HEK293 (cell line): Measurements from ENCODE around the gene RPL36A.

Experiments
- CTCF ChIA-PET: fragments of 350-600 bp; formaldehyde crosslinking; extraction: SDS; loops from one replicate; lab custom pipeline; 2021; ENCODE audit warnings: antibody characterized with exemption; lab: Yijun Ruan, JAX
- POLR2A ChIA-PET: fragments of 300-600 bp; formaldehyde crosslinking; extraction: SDS; loops from one replicate; lab custom pipeline; 2020; ENCODE audit warnings: antibody characterized with exemption, inconsistent platforms; lab: Yijun Ruan, JAX
- H3K27ac ChIP-seq: fragments of 200-500 bp; sonication (Bioruptor generic); 2 replicates; pipeline ENCODE4 v1.5.1; 2014; ENCODE audit warnings: low read depth, low read length, control low read depth, inconsistent platforms; ENCODE audit errors: extremely low read depth
- H3K36me3 ChIP-seq, 2 experiments: fragments of 200-500 bp in 1 of 2; sonication (Bioruptor generic) in 1 of 2; 1 replicate in 1 of 2; 2 replicates in 1 of 2; pipeline ENCODE4 v1.5.1; 2014 to 2017; ENCODE audit warnings: inconsistent platforms in 2 of 2, low read length in 2 of 2; ENCODE audit not compliant: control insufficient read depth in 2 of 2, insufficient read depth in 1 of 2
- H3K4me1 ChIP-seq: fragments of 200-500 bp; sonication (Bioruptor generic); 2 replicates; pipeline ENCODE4 v1.5.1; 2014; ENCODE audit warnings: mild to moderate bottlenecking, low read length, inconsistent platforms; ENCODE audit not compliant: control insufficient read depth, insufficient read depth
- H3K4me3 ChIP-seq: 2 replicates; pipeline ENCODE4 v1.5.1; 2011; ENCODE audit warnings: low read depth, mild to moderate bottlenecking, control low read depth, low read length, moderate library complexity
- H3K9me3 ChIP-seq: fragments of 200-500 bp; sonication (Bioruptor generic); 2 replicates; pipeline ENCODE4 v1.5.1; 2014; ENCODE audit warnings: low read depth, low read length, inconsistent platforms; ENCODE audit not compliant: control insufficient read depth, insufficient read depth
- BCL11A ChIP-seq: fragments of 450-650 bp; formaldehyde crosslinking; IDR thresholded peaks from 2 replicates; pipeline ENCODE4 v1.5.1; 2016; ENCODE audit warnings: low read depth, missing biosample characterization, missing genetic modification characterization
- MEIS1 ChIP-seq: sonication (generic); formaldehyde crosslinking; IDR thresholded peaks from 2 replicates; pipeline ENCODE4 v1.8.1; 2022; ENCODE audit warnings: missing genetic modification reagents, mild to moderate bottlenecking, borderline replicate concordance
- OVOL3 ChIP-seq: fragments of 450-650 bp; formaldehyde crosslinking; IDR thresholded peaks from 2 replicates; pipeline ENCODE4 v1.5.1; 2016; ENCODE audit warnings: missing biosample characterization, missing genetic modification characterization
- PRDM4 ChIP-seq: fragments of 450-650 bp; formaldehyde crosslinking; IDR thresholded peaks from 2 replicates; pipeline ENCODE4 v1.5.1; 2017; ENCODE audit warnings: missing biosample characterization, missing genetic modification characterization
- SP2 ChIP-seq: fragments of 450-650 bp; formaldehyde crosslinking; IDR thresholded peaks from 2 replicates; pipeline ENCODE4 v1.5.1; 2016; ENCODE audit warnings: missing biosample characterization, missing genetic modification characterization
- TCF7L2 ChIP-seq: IDR thresholded peaks from 2 replicates; pipeline ENCODE4 v1.6.1; 2011; ENCODE audit warnings: low read depth, mild to moderate bottlenecking, inconsistent platforms, low read length, moderate library complexity, borderline replicate concordance
- ZBTB1 ChIP-seq: fragments of 450-650 bp; formaldehyde crosslinking; IDR thresholded peaks from 2 replicates; pipeline ENCODE4 v1.5.1; 2016; ENCODE audit warnings: missing biosample characterization, missing genetic modification characterization
- ZBTB20 ChIP-seq: fragments of 450-650 bp; formaldehyde crosslinking; IDR thresholded peaks from 2 replicates; pipeline ENCODE4 v1.5.1; 2016; ENCODE audit warnings: missing biosample characterization, missing genetic modification characterization
- ZBTB49 ChIP-seq: fragments of 450-650 bp; formaldehyde crosslinking; IDR thresholded peaks from 2 replicates; pipeline ENCODE4 v1.5.1; 2016; ENCODE audit warnings: missing biosample characterization, missing genetic modification characterization, low read depth
- ZBTB7A ChIP-seq: fragments of 450-650 bp; formaldehyde crosslinking; IDR thresholded peaks from 2 replicates; pipeline ENCODE4 v1.5.1; 2016; ENCODE audit warnings: low read depth, missing biosample characterization, missing genetic modification characterization
- ZFHX2 ChIP-seq: fragments of 450-650 bp; formaldehyde crosslinking; conservative IDR thresholded peaks from 2 replicates; pipeline ENCODE4 v1.5.1; 2016; ENCODE audit warnings: missing biosample characterization, missing genetic modification characterization
- ZNF138 ChIP-seq: fragments of 450-650 bp; formaldehyde crosslinking; IDR thresholded peaks from 2 replicates; pipeline ENCODE4 v1.5.1; 2016; ENCODE audit warnings: missing biosample characterization, missing genetic modification characterization, borderline replicate concordance
- ZNF223 ChIP-seq: fragments of 450-650 bp; formaldehyde crosslinking; IDR thresholded peaks from 2 replicates; pipeline ENCODE4 v1.5.1; 2016; ENCODE audit warnings: missing biosample characterization, missing genetic modification characterization
- ZNF24 ChIP-seq: fragments of 450-650 bp; formaldehyde crosslinking; IDR thresholded peaks from 2 replicates; pipeline ENCODE4 v1.5.1; 2016; ENCODE audit warnings: missing biosample characterization, missing genetic modification characterization
- ZNF341 ChIP-seq: fragments of 450-650 bp; formaldehyde crosslinking; IDR thresholded peaks from 2 replicates; pipeline ENCODE4; 2016; ENCODE audit warnings: low read depth, missing biosample characterization, missing genetic modification characterization
- ZNF37A ChIP-seq: fragments of 450-650 bp; IDR thresholded peaks from 2 replicates; pipeline ENCODE4 v1.5.1; 2018; ENCODE audit warnings: missing biosample characterization, missing genetic modification characterization
- ZNF514 ChIP-seq: fragments of 450-650 bp; formaldehyde crosslinking; IDR thresholded peaks from 2 replicates; pipeline ENCODE4 v1.5.1; 2016; ENCODE audit warnings: missing biosample characterization, missing genetic modification characterization
- ZNF529 ChIP-seq: fragments of 450-650 bp; formaldehyde crosslinking; IDR thresholded peaks from 2 replicates; pipeline ENCODE4 v1.5.1; 2017; ENCODE audit warnings: missing genetic modification characterization, missing biosample characterization; ENCODE audit not compliant: insufficient replicate concordance
- ZNF580 ChIP-seq: fragments of 450-650 bp; formaldehyde crosslinking; IDR thresholded peaks from 2 replicates; pipeline ENCODE4 v1.5.1; 2016; ENCODE audit warnings: missing biosample characterization, missing genetic modification characterization
- ZNF768 ChIP-seq: fragments of 450-650 bp; formaldehyde crosslinking; IDR thresholded peaks from 2 replicates; pipeline ENCODE4 v1.5.1; 2018; ENCODE audit warnings: missing biosample characterization, mild to moderate bottlenecking, missing genetic modification characterization
- ZNF776 ChIP-seq: fragments of 450-650 bp; formaldehyde crosslinking; IDR thresholded peaks from 2 replicates; pipeline ENCODE4 v1.5.0; 2017; ENCODE audit warnings: missing biosample characterization, missing genetic modification characterization, borderline replicate concordance
- ZNF777 ChIP-seq: fragments of 450-650 bp; formaldehyde crosslinking; IDR thresholded peaks from 2 replicates; pipeline ENCODE4 v1.5.1; 2017; ENCODE audit warnings: missing biosample characterization, missing genetic modification characterization, borderline replicate concordance
- ZNF791 ChIP-seq: fragments of 450-650 bp; formaldehyde crosslinking; IDR thresholded peaks from 2 replicates; pipeline ENCODE4 v1.5.1; 2016; ENCODE audit warnings: missing biosample characterization, missing genetic modification characterization

Gene RPL36A

GRCh38 chrX:101388604-101389003 is 2.2 kb upstream of the RPL36A start:
- TF ChIP-seq ZNF24 (tag by site-specific recombination) (no peak), ZNF223 (tag by site-specific recombination) (no peak), ZBTB49 (no peak), ZBTB20 (tag by site-specific recombination) (no peak), ZNF777 (tag by site-specific recombination) (no peak), ZNF529 (tag by site-specific recombination) (no peak), ZBTB7A (no peak), MEIS1 (CRISPR knock-in tag) (no peak), ZFHX2 (tag by site-specific recombination) (no peak), ZNF791 (tag by site-specific recombination) (no peak), ZNF341 (tag by site-specific recombination) (no peak)
- H3K9me3 ChIP-seq: no peaks in the 10 kb centered on the region
- POLR2A ChIA-PET: no interaction called here
- no peak overlapping the region for H3K4me3 ChIP-seq
- CTCF ChIA-PET: interaction anchor here (1.0 to 2.0 kb wide), 2 partner anchors 14 to 31 kb away, joined by 4 to 10 read pairs; no protein-coding TSS in a partner anchor
- no peak overlapping the region for H3K27ac ChIP-seq
- peaks cover 10 to 25% of the 10 kb centered on the region in 2 experiments for H3K36me3 ChIP-seq
- no peaks in the 10 kb centered on the region for H3K4me1 ChIP-seq

- TF ChIP-seq ZNF514 (tag by site-specific recombination): no peak
- TF ChIP-seq ZNF776 (tag by site-specific recombination): no peak
- TF ChIP-seq TCF7L2: no peak
- TF ChIP-seq OVOL3 (tag by site-specific recombination): no peak
- TF ChIP-seq ZBTB1 (tag by site-specific recombination): no peak
- no peak for TF ChIP-seq SP2 (tag by site-specific recombination)
- TF ChIP-seq ZNF138 (tag by site-specific recombination): no peak
- no peak for TF ChIP-seq BCL11A
- no peak for TF ChIP-seq PRDM4 (tag by site-specific recombination)
- no peak for TF ChIP-seq ZNF580 (tag by site-specific recombination)
- TF ChIP-seq ZNF37A: no peak
- TF ChIP-seq ZNF768 (tag by site-specific recombination): no peak
- H3K36me3 ChIP-seq: peaks cover 41 to 48% of the 10 kb centered on the region in 2 experiments
- no peaks in the 10 kb centered on the region for H3K4me1 ChIP-seq
- peak overlapping the region; percentile 57 for H3K4me3 ChIP-seq
- peak overlapping the region; percentile 99 for H3K27ac ChIP-seq
- ChIA-PET CTCF (no interaction called here), POLR2A (interaction anchor here (0.6 to 2.4 kb wide), 5 partner anchors 38 to 431 kb away, joined by 4 to 105 read pairs (median 11); partner anchors contain the start of gene TIMM8A)
- no peaks in the 10 kb centered on the region for H3K9me3 ChIP-seq
Observed at GRCh38 chrX:101391831-101392230, 1.0 kb downstream of the RPL36A start.
